Neural crest cell (in vitro differentiated cells): Measurements from ENCODE around the gene TSSC4. TPM values are rescaled to one million over a fixed set of nuclear protein-coding genes. Genes with fewer than 3 reads are reported as not detected.

ENCODE experiments used
- DNase-seq: peaks from one replicate; pipeline ENCODE4 v3.0.0; 2021; ENCODE audit warnings: low read depth, mixed read lengths, low spot score
- H3K27ac Mint-ChIP-seq: one replicate; pipeline ENCODE4 v1.8.0; 2021; ENCODE audit warnings: mild to moderate bottlenecking, mixed read lengths; ENCODE audit not compliant: unreplicated experiment
- H3K27me3 Mint-ChIP-seq: 2 replicates; pipeline ENCODE4 v1.8.0; 2021; ENCODE audit warnings: low read depth, mild to moderate bottlenecking, mixed read lengths
- H3K36me3 Mint-ChIP-seq: 2 replicates; pipeline ENCODE4 v1.8.0; 2021; ENCODE audit warnings: low read depth, mild to moderate bottlenecking, mixed read lengths
- H3K4me1 Mint-ChIP-seq: 2 replicates; pipeline ENCODE4 v1.8.0; 2021; ENCODE audit warnings: mixed read lengths
- H3K4me3 Mint-ChIP-seq: one replicate; pipeline ENCODE4 v1.8.0; 2021; ENCODE audit warnings: mild to moderate bottlenecking, mixed read lengths
- H3K9me3 Mint-ChIP-seq: 2 replicates; pipeline ENCODE4 v1.8.0; 2021; ENCODE audit warnings: mixed read lengths
- CTCF ChIP-seq: fragments of 200-600 bp; sonication (generic); conservative IDR thresholded peaks from 2 replicates; pipeline ENCODE4 v1.5.0; 2021; ENCODE audit warnings: antibody characterized with exemption, mild to moderate bottlenecking
- total RNA-seq: library from RNA; stranded (reverse); gene quantifications from 2 replicates; pipeline ENCODE4 v1.2.1, GENCODE V29; 2021

The TSSC4 gene
- total RNA-seq, 1 donor from 2014 or later = 60.1 TPM

- no peak overlapping the region for H3K27ac Mint-ChIP-seq
- H3K4me3 Mint-ChIP-seq = no peak overlapping the region
- no peaks in the 10 kb centered on the region for H3K36me3 Mint-ChIP-seq
- H3K27me3 Mint-ChIP-seq = no peaks in the 10 kb centered on the region
- no peak for TF ChIP-seq CTCF
- peaks cover 2% of the 10 kb centered on the region for H3K4me1 Mint-ChIP-seq
- no peaks in the 10 kb centered on the region for H3K9me3 Mint-ChIP-seq
- DNase-seq = no peak
Measured at GRCh38 chr11:2394818-2395105, 5.8 kb upstream of the TSSC4 start.

- H3K9me3 Mint-ChIP-seq = no peaks in the 10 kb centered on the region
Measured at GRCh38 chr11:2395211-2395730, 5.3 kb upstream of the TSSC4 start.

GRCh38 chr11:2395856-2396255 lies 4.7 kb upstream of the TSSC4 start:
- H3K36me3 Mint-ChIP-seq = no peaks in the 10 kb centered on the region
- H3K4me3 Mint-ChIP-seq = no peak overlapping the region
- no peak for DNase-seq
- H3K4me1 Mint-ChIP-seq = peaks cover 5% of the 10 kb centered on the region
- H3K27me3 Mint-ChIP-seq = peaks cover 5% of the 10 kb centered on the region
- H3K9me3 Mint-ChIP-seq = no peaks in the 10 kb centered on the region
- TF ChIP-seq CTCF = no peak
- no peak overlapping the region for H3K27ac Mint-ChIP-seq

More at GRCh38 chr11:2395211-2395730, 5.3 kb upstream of the TSSC4 start:
- TF ChIP-seq CTCF = no peak
- H3K4me3 Mint-ChIP-seq = no peak overlapping the region
- DNase-seq = no peak
- H3K36me3 Mint-ChIP-seq = no peaks in the 10 kb centered on the region
- H3K4me1 Mint-ChIP-seq = peaks cover 2% of the 10 kb centered on the region
- H3K27ac Mint-ChIP-seq = no peak overlapping the region
- H3K27me3 Mint-ChIP-seq = peaks cover 2% of the 10 kb centered on the region

GRCh38 chr11:2396471-2396870 lies 4.1 kb upstream of the TSSC4 start:
- DNase-seq = no peak
- H3K4me1 Mint-ChIP-seq = peaks cover 8% of the 10 kb centered on the region
- no peaks in the 10 kb centered on the region for H3K9me3 Mint-ChIP-seq
- no peak overlapping the region for H3K4me3 Mint-ChIP-seq
- H3K27me3 Mint-ChIP-seq = peaks cover 5% of the 10 kb centered on the region
- no peak for TF ChIP-seq CTCF
- no peak overlapping the region for H3K27ac Mint-ChIP-seq
- H3K36me3 Mint-ChIP-seq = no peaks in the 10 kb centered on the region

GRCh38 chr11:2397005-2397404 lies 3.5 kb upstream of the TSSC4 start:
- Mint-ChIP-seq H3K27me3 (peaks cover 5% of the 10 kb centered on the region), H3K36me3 (no peaks in the 10 kb centered on the region), H3K9me3 (no peaks in the 10 kb centered on the region), H3K27ac (no peak overlapping the region), H3K4me3 (no peak overlapping the region), H3K4me1 (peaks cover 11% of the 10 kb centered on the region)
- TF ChIP-seq CTCF = no peak
- DNase-seq = no peak
